GM19324 (cell line): ENCODE data around the gene BCL2L13.
"Not testable (repeated sequence)": the region's sequence is repeated elsewhere in the genome, so short reads cannot be mapped to it uniquely, and the experiment has no call there.

Source experiments
- ATAC-seq: cut with Tn5 transposase; IDR thresholded peaks from one replicate; pipeline ENCODE4 v1.9.1; 2021; ENCODE audit warnings: mild to moderate bottlenecking, moderate library complexity; ENCODE audit not compliant: unreplicated experiment, low FRiP score

BCL2L13 gene

DNA sequence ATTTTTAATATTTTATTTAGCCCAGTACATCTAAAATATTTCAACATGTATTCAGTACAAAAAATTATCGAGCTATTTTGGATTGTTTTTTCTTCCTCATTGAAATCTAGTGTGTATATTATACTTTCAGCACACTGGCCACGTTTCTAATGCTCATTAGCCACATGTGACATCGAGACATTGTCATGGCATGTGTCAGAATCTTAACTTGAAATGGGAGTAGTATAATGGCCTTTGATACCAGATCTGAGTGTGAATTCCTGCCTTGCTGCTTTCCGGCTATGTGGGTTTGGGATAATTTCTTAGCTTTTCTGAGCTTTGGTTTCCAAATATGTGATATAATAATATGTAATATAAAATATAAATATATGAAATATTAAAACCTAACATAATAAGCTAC lies 54.3 kb downstream of the BCL2L13 start:
- no peak for ATAC-seq

DNA sequence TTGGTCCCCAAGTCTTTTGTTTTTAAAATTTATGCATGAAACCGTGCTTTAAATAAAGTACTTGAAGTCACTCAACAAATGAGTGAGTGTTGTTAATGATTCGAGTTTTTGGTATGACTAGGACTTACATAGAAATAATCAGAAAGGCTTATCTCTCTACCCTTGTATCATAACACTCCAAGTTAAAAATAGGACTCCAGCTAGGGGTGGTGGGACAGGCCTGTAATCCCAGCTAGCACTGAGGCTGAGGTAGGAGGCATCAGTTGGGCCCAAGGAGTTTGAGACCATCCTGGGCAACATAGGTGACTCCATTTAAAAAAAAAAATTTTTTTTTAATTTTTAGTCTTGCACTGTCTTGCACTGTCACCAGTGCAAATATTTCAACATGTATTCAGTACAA lies 55.6 kb downstream of the BCL2L13 start:
- ATAC-seq, result no peak

DNA sequence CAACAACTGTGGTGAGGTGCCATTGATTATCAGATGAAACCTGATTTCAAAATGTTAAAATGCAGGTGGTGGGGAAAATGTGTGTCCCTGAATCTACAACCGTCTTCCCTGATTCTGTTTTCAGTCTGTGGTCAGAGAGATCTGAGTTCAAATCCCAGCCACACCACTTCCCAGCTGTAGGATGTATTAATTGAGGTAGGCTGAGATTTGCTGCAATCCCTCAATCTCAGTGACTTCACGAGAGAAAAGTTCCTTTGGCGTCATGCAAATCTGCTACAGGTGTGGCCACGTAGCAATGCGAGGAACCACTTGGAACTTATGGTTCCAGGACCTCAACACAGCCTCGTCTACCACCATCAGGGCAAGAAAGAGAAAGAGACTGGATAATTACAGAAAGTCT lies 56.2 kb downstream of the BCL2L13 start:
- ATAC-seq, result no peak

DNA sequence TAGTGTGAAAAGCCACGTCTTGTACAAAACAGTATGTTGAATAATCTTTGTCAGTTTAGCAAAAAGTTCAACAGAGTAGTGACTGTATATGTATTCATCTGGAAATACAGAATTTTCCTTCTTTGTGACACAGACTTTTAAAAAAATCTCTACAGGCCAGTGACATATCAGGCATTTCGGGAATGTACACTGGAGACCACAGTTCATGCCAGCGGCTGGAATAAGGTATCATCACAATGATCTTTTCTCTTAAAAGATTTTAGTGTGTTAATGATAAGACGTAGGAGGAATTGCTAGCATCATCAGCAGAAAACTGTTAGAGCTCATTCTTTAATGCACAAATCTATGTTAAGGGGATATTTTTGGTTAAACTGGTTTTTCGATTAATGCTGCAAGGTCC lies 57.4 kb downstream of the BCL2L13 start:
- no peak for ATAC-seq

DNA sequence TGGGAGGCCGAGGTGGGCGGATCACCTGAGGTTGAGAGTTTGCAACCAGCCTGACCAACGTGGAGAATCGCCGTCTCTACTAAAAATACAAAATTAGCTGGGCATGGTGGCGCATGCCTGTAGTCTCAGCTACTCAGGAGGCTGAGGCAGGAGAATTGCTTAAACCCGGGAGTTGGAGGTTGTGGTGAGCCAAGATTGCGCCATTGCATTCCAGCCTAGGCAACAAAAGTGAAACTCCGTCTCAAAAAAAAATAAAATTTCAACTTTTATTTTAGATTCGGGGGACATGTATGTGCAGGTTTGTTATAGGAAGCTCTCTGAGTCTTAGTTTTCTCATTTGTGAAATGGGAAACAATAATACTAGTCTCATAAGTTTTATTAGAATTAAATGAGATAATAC lies 58.6 kb downstream of the BCL2L13 start:
- ATAC-seq, result not testable (repeated sequence)

DNA sequence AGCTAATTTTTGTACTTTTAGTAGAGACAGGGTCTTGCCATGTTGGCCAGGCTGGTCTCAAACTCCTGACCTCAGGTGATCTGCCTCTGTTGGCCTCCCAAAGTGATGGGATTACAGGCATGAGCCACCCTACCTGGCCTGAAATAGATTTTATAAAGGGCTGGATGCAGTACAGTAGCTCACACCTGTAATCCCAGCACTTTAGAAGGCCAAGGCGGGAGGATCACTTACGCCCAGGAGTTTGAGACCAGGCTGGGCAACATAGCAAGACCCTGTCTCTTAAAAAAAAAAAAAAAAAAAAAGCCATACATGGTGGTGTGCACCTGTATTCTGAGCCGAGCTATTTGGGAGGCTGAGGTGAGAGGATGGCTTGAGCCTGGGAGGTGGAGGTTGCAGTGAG lies 59.7 kb downstream of the BCL2L13 start:
- not testable (repeated sequence) for ATAC-seq

DNA sequence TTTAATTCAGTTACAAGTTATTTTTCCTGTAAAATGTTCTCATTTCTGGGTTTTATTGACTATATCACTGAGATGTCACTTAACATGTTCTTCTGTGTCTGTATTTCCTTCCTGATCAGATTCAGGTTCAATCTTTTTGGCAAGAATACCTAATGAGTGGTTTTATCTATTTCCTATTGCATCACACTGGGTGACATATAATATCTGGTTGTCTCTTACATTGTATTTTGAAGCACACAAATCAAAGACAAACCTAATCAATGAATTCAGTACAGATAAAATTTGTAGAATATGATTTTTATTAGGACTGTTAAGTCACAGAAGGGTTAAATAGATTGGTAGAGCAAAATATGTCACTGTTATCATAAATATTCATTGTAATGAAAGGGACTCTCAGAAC lies 60.4 kb downstream of the BCL2L13 start:
- no peak for ATAC-seq

DNA sequence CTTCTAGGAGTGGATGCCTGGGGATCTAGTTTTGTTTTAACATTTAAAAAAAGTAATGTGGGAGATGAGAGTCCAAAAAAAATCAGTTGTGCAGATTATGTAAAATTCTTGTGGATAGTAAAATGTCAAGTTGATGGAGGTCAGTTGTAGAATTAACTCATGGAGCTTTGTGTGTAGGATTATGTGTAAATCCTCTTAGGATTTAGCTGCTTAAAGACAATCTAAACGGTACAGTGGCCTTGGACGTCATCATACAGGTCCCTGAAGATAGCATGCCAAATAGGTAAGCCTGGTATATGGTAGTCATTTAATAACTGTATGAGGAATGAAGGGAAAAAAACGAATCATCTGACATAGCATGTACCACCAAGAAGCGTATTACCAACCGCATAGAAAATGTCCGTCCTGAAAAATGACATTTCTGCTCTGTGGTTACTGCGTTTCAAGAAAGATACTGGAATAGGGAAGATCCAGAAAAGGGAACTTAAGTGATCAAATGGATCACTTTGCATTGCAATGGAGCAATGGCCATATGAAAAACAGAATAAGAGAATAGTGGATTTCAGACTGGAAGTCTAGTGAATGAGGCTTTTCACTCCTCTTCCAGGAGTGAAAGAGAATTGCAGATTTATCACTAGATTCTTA lies 61.3 kb downstream of the BCL2L13 start:
- ATAC-seq, result no peak

DNA sequence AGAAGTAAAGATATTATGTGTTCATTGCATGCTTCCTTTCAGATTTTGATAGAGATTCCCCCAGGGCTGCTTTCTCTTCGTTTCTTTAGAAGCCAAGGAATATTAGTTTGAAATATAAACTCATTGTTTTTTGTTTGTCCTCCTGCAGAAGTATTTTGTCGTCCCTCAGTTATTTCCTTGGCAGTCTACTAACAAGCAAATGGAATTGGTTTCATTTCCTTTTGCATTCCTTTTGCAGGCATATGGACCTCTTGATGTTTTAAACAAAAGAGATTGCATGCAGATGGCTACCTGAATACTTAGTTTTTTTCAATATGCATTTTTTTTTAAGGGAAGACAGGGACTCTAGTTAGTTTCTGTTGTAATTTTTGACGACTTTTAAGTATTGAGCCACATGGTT lies 62.2 kb downstream of the BCL2L13 start:
- ATAC-seq, result no peak

DNA sequence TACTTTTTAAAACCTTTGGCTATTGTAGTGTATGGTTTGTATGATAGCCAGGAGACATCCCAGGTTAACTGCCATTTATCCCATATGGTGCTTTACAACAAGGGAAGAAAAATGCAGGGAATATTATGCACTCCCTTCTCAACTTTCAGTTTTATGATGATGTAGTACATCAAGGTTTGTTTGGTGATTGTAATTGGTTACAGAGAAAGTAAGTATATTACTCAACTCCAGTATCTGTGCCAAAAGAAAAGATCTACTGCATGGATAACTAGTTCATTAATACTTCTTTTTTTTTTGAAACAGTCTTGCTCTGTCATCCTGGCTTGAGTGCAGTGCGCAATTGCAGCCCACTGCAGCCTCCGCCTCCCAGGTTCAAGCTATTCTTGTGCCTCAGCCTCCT lies 65.3 kb downstream of the BCL2L13 start:
- no peak for ATAC-seq

DNA sequence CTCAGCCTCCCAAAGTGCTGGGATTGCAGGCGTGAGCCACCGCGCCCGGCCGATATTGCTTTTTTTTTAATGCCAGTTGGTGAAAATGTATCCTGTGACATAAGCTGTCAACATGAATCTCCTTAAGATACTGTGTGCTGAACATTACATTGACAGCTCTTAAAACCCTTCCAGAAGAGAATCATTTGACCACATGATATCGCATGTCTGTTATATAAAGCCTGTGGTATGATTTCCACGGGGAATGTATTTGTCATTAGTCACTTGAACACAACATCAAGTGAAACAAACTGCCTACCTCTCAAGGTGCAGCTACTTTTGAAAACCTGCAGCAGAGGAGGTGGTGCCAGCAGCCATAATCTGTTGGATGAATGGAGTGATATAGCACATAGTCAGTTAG lies 67.0 kb downstream of the BCL2L13 start:
- ATAC-seq, result no peak

DNA sequence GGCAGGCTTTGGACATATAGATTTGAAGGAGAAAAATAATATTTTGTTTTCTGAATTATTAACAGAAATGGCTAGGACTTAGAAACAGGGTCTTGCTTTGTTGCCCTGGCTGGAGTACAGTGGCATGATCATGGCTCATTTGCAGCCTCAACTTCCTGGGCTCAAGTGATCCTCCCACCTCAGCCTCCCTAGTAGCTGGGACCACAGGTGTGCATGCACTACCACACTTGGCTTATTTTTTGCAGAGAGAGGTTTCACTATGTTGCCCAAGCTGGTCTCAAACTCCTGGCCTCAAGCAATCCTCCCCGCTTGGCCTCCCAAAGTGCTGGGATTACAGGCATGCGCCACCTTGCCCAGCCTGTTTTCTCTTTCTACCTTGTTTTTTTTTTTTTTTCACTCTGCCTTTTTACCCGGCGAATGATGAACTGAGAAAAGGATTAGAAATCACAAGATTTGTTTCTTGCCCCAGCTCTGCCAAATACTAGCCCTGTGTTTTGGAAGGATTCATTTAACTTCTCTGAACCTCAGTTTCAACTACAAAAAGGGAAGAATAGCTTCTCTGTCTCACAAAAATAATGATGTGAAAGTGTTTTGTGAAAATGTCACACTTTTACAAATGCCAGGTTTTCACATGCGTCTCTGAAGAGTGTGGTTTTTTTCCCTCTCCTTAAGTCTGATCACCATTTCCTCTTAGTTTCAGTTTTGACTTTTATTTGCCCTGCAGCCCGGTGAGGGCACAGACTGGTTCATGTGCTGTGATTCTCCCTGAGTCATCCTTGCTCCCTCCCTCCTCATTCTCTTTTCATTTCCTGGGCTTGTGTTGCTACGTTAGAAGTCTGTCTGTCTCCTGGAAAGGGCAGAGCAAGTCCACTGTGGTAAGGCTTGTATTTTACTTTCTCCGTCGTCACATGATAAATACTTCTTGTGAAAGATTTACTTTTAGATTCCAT lies 67.7 kb downstream of the BCL2L13 start:
- peak; percentile 84 for ATAC-seq

DNA sequence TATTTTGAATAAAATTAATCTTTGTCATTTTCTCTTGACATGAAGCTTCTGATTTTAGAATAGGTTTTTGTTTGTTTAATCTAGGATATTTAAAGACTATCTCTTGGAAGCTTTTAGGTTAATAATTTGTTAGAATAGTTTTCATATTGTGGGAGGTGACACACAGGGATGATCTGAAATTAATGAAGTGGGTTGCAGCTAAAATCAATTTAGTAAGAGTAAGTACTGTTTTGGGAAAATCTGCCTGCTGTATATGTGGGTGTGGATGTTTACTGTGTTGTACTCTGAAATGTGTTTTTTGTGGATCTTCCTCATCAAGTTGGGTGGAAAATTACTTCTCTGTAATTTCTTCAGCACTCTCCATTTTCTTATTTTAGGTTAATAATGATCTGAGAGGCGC lies 68.4 kb downstream of the BCL2L13 start:
- no peak for ATAC-seq

DNA sequence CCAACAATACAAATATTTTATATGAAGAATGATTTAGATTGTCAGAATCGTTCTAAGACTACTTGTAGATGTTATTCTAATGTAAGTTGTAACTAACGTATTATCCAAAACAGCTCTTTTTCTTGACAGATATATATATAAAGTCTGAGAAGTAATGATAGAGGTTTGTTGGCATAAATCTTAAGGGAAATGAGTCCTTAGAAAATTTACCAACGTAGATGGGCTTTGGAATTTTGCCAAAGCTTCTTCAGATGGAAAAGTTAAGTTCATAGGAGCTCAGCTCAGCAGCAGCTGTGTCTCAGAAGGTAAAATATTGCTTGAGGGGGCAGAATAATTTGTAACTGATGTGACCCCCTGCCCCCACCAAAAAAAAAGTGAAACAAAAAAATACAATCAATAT lies 69.0 kb downstream of the BCL2L13 start:
- no peak for ATAC-seq

DNA sequence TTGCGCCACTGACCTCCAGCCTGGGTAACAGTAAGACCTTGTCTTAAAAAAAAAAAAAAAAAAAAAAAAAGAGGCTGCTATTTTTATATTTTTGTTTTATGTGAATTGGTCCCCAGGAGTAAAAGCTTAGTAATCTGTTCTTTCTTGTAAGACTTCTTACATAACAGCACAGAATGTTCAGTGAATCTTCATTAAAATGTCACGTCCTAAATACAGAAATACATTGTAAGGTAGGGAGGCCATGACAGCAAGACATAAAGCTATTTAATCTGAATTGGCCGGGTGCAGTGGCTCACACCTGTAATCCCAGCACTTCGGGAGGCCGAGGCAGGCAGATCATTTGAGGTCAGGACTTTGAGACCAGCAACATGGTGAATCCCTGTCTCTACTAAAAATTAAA lies 71.5 kb downstream of the BCL2L13 start:
- no peak for ATAC-seq

DNA sequence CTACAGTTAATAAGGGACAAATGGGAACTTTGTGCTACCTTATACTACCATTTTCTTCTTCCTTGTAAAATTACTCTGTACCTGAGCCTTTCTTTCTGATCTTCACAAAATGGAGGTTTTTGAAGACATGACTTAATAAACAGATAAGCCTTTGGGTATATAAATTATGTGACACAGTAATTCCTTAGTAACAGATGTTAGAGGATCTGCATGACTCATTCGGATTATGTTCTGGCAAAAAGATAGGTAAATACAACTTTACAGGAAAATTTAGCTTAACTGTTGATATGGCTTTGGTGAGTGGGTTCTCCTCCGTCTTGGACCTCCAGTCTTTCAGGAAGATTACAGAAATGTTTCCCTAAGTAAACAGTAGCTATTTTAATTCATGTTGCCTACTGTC lies 73.9 kb downstream of the BCL2L13 start:
- ATAC-seq, result no peak

DNA sequence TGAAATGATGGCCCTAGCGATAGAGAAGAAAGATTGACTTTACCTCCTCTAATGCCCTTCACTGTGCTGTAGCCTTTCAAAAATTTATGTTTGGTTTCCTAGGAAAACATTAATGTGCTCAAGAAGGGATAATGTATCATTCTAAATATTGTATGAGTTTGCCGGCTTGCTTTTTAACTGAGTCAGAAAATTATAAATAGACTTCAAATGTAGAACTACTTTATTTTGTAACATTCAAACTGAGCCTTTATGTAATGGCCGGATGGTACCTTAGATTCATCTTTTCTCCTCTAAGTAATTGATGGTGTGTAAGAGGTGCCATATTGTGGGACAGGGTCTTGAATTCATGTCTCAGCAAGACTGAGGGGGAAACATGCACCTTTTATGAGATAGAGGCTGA lies 78.0 kb downstream of the BCL2L13 start:
- no peak for ATAC-seq

DNA sequence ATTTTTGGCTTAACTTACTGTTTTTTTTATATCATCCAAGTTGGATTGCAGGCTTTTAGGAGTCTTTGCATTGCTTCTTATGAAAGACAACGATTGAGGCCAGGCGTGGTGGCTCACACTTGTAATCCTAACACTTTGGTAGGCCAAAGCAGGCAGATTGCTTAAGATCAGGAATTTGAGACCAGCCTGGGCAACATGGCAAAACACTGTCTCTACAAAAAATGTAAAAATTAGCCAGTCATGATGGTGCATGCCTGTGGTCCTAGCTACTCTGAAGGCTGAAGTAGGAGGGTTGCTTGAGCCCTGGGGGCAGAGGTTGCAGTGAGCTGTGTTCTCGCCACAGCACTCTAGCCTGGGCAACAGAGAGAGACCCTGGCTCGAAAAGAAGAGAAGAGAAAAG lies 79.2 kb downstream of the BCL2L13 start:
- ATAC-seq, result no peak

DNA sequence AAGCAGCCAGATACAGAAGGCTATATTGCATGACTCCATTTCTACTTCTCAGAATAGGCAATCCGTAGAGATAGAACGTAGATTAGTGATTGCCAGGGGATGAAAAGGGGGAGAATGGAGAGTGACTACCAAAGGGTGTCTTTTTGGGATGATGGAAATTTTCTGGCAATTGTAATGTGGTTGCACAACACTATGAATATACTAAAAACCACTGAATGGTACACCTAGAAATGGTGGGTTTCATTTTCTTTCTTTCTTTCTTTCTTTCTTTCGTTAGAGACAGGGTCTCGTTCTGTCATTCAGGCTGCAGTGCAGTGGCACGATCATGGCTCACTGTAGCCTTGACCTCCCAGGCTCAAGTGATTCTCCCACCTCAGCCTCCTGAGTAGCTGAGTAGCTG lies 81.4 kb downstream of the BCL2L13 start:
- no peak for ATAC-seq

DNA sequence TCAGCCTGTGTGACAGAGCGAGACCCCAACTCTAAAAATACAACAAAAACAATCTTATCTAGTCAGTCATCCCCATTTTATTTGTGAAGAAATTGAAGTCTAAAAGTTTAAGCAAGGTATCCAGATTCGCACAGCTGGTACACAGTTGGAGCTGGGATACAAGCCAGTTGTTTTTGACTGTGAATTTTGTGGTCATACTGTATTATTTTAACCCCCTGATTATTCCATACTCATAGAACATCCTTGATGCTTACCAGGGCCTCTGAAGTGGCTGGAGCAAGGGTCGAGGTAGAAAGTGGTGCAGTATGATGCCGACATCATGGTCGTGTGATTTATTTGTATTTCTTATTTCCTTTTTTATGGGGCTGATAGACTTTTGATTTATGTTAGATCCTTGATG lies 85.7 kb downstream of the BCL2L13 start:
- ATAC-seq, result no peak

DNA sequence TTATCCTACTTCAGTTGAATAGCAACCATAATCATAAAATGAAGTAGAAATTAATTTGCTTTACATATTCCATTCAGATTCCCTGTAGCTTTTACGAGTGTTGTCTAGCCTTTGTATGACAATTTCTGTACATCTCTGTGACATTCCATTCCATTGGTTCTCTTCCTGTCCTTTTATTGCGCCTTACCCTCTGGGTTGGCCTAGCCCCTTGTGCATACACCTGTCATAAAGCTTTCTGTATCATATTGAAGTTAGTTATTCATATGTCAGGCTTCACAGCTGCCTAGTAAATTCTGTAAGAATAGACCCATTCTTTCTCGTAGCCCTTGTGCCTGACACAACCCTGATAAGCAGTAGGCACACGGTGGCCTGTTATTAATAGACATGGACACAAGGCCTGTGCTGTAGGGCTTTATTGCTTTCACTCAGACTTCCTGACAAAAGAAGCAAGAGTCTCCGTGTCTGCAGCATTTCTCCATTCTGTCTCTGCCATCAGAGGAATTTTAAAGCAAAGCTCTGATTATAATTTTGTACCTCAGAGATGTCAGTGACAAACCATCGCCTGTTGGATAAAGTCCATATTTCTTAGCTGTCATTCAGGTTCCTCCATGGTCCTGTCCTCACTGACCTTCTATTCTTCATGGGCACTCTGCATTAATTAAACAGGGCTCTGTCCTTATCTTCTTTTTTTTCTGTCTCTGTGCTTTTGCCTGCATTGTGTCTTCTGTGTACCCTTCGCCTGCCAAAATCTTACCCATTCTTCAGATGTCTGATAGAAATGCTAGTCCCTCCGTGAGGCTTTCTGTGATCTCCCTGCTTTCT lies 86.3 kb downstream of the BCL2L13 start:
- no peak for ATAC-seq
